NCI-H2081 (cell line): ENCODE results near the gene TUSC7.

Experiments
- DNase-seq, 2 experiments: peaks; one replicate each; lab custom pipeline; 2025; lab: John Stamatoyannopoulos, UW

The TUSC7 gene

DNA sequence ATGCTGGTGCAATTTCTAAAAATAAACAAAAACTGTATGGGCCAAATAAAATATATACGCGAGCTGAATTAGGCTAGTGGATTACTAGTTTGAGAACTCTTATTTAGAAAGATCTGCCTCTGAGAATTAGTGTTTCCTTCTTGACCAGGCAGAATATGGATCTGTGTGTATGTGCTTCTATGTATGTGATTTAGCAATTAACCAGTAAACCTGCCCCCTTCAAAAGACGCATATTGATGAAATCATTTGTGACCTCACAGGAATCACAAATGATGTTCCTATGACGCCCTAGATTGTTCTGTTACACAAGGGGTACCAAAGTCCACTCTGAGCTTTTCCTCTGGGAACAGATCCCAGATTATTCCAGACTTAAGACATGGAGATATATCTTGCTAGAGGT lies at the start of gene TUSC7:
Gene TUSC7, plus strand, starts transcription at position 301 of the 400 bp plus-strand sequence.
- no peak for DNase-seq

DNA sequence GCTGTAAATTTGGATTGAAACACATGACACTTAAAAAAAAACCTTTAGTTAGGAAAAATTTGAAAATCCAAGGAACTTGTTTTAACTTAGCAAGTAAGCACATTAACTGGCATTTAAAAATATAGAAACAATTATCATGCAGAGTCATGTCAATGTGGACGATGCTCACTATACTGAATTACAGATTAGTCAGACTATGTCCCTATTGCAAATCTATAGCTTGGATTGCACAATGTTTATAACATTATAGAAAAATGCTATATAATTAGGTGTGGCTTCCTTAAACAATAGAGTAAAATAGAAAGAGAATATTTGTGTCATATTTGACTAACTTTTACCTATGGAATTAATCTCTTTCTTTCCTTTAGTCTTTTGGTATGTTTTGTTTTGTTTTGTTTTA lies 48.4 kb upstream of the TUSC7 start:
- no peak for DNase-seq

DNA sequence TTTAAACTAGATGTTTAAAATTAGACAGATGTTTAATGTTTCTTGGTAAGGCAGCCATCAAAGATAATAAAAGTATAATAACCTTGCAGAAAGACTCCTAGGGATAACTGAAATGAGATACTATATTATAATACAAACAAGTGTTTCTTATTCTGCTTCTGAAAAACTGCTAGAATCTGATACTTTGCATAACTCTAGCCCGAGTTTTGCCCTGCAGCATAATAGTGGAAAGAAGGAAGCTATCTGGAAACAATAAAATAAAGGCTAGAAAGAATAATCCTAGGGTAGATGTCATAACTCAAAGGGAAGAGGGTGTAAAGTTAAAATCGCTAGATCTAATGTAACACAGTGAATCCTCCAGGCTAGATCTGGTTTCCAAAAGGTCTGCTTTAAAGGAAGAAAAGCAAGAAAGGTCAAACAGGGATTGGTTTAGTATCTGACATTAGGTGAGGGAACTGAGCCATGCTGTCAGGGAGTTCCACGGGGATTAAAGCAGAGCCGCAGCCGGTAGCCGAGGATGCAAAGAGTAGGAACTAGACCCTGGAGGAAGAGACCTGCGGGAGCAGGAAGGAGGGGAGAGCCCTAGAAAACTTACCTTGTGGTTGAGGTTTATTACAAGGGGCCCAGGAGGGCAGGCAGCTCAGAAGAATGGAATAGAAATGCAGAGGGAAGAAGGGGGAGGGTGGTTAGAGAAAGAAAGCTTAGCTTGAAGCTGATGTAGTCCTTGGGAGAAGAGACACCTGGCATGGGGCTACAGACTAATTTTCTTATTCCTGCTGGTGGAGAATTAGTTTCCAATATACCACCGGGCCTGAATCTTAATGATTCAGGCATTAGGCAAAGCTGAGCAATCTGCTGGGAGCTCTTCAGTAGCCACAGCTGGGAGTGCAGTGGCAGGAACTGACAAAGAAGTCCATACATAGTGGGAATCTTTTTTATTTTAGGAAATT lies 46.1 kb upstream of the TUSC7 start:
- DNase-seq: no peak

DNA sequence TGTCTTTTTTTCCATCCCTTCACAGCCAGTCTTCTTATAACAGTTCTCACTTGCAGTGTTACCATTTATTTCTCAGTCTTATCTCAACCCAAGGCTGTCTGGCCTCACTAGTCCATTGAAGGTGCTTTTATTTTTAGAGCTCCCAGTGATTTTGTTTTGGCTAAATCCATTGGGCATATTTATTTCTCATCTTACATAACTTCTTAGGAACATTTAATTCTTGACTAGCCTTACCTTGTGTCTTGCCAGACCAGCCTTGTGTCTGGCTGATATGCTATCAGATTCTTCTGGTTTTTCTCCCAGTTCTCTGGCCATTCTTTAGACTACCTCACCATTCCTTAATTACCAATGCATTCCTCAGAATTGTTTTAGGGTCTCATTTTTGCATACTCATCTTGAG lies 42.3 kb upstream of the TUSC7 start:
- DNase-seq: no peak

DNA sequence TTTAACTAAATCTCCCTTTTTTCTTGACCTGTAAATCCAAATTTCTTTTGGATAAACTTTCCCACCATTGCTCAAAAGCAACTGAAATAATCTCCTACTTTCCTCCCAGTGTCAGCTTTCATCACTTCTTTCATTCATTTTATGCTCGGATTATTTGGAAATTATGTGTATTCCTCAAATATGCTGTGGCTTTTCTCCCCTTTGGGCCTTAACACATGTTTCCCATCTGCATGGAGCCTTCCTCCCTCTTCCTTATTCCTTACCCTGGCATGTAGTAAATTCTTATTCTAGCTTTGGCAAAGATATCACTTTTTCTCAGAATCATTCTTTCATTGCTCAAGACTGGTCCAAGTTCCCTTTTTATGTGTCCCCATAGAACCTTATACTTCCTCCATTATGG lies 41.8 kb upstream of the TUSC7 start:
- DNase-seq: no peak

DNA sequence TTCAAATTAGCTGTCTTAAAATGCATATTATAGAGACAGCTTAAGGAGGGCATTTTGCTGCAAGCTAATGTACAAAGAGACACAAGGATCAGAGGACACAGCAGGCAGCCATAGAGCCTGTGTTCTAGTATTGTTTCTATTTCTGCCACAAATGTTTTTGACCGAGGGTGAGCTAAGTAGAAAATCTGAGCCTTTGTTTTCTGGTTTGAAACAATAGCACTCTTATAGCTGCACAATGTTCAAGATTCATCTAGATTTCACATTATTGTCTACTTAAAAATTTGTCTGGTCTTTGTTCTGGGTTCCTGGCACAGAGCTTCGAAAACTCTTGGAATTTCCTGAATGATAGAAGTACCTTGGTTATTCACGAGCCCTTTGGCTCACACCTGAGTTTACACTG lies 40.0 kb upstream of the TUSC7 start:
- DNase-seq: no peak

DNA sequence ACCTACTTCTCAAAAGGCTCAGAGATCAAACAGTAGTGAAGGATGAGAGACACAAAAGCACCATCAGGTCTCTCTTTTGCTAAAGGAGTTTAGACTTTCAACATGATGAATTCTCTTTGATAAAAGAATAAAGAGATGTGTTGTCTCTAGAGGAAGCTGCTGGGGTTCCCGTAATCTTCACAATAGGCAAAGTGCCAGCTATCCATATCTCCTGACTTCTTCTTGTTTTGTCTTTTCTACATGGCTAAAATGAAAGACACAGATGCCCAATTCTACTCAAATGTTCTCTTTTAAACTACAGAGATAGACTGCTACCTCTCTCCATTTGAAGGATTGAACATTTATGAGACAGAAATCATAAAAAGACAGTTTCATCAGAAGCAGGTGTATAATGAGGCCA lies 38.4 kb upstream of the TUSC7 start:
- no peak for DNase-seq

DNA sequence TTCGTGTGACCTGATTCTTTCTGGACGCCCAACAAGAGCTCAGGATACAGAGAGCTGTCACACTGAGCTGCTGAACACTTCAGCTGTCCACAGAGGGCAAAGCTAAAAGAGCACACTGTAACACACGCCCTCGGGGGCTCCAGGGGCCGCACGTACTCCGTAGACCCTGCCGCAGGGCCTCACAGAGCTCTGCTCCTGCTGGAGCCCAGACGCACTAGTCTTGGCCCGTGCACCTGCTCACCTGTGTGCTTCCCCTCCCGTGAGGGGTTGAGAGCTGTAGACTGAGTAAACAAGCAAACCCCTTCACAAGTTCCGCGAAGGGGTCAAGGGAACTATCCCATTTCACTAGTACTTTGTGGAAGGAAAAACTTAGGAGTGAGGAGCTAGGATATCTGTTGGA lies 30.7 kb upstream of the TUSC7 start:
- DNase-seq: no peak

DNA sequence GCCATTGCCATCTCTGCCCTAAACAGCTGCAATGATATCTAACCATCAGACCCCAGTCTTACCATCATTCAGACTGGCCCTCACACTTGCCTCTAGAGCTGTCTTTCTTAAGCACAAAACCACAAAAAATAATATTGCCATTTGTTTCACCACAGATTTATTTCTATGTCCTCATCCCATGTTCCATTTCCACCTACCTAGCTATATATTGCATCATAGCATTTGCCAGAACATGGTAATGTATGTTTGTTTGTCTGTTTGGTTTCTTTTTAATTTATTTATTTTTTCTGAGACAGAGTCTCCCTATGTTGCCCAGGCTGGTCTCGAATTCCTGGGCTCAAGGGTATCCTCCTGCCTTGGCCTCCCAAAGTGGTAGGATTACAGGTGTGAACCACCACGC lies 18.5 kb upstream of the TUSC7 start:
- no peak for DNase-seq

DNA sequence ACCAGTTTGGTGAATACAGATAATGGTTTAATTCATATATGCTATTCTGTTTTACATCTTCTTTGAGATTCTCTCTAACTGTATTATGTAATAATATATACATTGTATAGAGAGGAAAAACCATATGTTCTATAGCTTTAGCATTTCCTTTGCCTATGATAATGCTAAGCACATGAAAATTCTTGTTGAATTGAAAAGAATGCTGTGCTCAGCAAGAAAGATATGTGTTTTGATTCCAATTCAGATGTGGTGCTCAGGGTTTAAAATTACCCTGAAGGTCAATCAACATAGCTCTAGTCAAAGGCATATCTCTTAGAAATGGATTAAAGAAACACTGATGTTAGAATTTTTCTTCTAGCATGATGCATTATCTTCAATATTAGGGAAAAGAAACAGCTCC lies 8.5 kb upstream of the TUSC7 start:
- DNase-seq: no peak

DNA sequence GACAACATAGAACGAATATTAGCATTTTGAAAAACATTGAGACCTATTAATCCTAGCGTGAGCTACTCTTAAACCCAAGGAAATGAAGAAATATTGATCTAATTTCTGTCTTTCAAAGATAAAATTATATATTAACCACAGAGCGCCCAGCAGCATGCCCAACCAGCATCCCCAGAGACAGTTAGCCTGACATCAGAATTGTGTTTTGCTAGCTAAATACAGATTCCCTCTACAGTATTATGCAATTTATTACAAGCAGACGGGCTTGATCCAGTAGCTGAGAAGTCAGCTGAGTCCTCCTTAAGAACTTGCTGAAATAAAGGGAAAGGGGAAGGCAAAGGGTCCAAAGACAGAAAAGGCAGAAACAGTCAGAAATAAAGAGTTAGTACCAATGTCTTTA lies 7.2 kb upstream of the TUSC7 start:
- DNase-seq: no peak

DNA sequence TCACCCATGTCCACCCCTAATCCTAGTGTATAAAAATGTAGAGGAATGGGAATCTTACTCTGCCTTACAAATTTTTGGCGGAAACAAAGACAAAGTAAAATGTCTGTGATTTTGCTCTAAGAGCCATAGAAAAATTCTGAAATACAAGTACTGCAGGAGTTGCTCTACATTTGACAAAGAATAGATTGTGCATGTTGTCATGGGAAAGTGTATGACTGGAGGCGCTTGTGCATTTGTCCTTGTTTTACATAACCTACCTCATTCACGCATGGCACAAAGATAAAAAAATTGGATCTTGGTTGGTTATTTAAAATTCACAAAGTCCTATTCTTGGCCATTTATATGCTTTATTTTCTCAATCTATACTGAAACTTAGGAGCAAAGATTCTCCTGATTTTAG lies 2.0 kb upstream of the TUSC7 start:
- no peak for DNase-seq

DNA sequence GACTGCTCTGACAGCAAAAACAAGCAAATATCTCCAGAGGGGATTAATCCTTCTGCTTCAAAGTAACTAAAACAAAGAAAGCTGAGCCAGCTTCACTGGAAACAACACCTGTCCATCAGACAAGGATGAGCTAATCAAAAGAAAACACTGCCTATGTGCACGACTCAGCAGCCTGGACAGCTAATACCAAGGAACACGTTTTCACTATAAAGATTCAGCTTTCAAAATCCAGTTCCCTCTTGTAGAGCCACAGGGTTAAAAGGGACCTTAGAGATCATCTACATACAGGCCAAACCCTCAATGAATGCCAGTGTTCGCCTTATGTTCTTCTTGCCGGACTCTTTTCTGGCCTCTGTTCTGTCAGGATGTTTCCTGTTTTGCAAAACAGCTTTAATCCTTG lies 6.9 kb downstream of the TUSC7 start:
- DNase-seq: no peak

DNA sequence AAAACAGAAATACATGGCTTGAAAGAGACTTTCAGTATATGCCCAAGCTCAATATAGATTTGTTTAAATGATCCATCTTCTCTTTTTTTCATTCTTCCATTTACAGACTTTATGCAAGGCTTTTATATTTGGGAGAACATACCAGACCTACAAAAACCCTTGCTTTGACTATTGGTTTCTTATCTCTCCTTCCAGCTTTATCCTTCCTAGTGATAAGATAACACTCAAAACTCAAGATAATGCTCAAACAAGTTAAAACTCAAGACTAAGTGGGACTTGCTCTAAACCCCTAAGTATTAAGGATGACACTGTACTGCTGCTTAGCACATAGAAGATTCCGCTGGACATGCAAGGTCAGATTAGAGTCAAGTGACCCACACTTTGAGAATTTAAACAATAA lies 8.0 kb downstream of the TUSC7 start:
- no peak for DNase-seq

DNA sequence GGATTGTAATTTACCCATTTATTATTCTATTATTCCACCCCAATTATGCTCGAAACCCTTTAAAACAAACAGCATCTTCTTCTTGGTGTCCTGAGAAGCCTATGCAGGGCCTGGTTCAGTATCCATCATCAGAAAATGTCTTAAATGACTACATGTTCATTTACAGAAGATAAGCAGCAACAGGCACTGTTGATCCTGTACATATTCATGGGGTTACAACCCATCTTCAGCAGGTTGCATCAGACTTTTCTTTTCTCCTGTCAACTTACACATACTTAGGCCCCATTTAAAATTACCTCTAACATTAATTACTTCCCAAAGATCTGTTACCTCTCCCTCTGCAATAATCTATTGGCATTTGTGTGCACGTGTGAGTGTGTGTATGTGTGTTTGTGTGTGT lies 18.9 kb downstream of the TUSC7 start:
- no peak for DNase-seq

DNA sequence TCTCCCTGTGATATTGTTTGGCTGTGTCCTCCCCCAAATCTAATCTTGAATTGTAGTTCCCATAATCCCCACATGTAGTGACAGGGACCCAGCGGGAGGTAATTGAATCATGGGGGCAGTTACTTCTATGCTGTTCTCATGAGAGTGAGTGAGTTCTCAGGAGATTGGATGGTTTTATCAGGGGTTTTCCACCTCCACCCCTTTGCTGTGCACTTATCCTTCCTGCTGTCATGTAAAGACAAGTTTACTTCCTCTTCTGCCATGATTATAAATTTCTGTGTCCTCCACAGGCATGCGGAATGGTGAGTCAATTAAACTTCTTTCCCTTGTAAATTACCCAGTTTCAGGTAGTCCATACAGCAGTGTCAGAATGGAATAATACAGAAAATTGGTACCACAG lies 24.7 kb downstream of the TUSC7 start:
- DNase-seq: no peak

DNA sequence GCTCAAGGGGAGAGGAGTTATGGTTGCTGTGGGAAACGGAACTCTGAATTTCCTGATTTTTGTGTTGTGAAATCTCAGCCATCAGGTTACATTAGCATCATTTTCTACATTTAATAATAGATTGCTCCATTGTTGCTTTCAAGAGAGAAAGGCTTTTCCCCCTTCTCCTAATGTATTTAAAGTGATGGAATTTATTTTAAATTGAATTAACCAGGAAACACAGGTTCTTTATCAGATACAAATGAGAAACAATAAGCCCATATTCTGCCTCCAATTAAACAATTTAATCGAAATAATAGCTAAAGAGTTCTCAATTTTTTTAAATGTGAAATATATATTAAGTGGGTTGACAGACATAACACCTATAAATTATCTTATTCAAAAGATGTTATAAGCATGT lies 30.1 kb downstream of the TUSC7 start:
- no peak for DNase-seq

DNA sequence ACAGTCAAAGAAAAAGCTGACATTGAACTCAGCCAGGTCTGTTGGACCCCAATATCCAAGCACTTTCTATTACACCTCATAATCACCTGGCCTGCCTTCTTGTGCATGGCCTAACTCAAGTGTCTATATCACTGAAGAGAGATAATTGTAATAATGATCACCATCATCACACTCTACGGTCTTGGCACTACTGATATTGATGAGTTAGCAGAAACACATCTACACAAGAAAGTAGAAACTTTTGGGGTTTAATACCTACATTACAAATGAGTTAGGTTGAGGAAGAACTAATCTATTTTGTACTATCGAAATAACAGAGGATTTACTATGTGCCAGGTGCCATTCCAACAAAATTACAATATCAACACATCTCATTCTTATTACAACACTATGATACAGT lies 30.7 kb downstream of the TUSC7 start:
- DNase-seq: no peak

DNA sequence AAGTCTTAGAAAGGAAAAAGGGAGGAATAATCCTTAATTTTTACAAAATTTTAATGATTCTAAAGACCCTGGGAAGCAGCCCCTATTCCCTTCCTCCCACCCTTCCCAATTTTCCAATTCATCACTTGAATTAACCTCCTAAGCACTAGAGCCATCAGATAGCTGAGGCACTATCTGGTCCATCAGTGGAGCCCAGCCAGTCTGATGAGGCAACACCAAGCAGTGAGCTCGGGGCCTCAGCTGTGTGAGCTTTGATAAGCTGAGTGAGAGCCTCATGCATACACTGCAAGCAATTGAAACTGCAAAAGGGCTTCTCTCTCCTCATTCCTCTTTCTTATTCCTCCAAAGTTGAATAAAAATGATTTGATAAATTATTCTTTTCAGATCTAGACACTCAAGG lies 31.9 kb downstream of the TUSC7 start:
- no peak for DNase-seq

DNA sequence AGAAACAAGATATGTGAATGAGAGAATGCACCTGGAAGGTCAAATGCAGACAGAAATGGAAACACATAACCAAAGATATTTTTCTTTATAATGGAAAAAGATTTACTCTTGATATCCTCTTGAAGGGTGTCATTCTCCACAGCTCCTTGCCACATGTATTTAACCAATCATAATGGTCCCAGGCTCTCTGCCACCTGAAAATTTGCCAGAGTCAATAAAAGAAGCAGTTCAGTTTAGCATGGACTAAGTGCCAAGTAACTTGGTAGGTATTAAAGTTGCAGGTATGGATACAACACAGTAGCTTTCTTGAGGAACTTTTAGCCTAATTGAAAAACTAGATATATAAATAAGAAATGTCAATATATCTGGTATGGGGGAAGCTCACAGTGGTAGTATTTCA lies 33.5 kb downstream of the TUSC7 start:
- no peak for DNase-seq

DNA sequence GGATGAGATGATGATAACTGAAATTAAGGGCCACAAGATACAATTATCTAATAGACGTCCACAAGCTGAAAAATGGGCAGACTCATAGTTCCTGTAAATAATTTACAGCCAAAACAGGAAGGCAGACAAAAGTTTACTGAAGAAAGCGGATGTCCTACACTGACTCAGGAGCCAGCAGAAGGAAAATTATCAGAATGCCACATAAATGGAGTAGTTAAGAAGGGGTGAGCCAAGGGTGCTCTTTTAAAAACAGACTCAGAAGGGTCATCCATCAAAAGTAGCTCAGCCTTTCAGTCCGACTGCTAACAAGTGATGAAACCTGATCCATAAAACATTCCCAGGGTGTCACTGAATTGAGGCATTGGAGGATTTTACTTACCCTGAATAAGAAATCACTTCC lies 39.8 kb downstream of the TUSC7 start:
- DNase-seq: no peak

DNA sequence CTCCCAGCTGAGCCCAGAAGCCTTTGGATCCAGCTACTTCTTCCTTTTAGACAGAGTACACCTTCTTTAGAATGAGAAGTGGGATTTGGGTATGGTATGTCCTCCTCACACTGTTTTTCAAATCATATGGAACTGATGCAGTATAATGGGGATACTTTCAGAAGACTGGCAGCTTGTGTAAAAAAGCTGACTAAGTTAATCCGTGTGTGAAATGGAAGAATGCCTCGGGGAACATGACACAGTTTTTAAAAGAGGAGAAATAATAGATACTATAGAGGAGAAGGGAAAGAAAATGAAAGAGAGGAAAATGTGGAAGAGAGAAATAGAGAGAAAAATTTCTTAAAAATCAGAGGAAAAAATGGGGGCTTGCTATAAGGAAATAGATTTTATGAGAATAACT lies 47.7 kb downstream of the TUSC7 start:
- DNase-seq: no peak

DNA sequence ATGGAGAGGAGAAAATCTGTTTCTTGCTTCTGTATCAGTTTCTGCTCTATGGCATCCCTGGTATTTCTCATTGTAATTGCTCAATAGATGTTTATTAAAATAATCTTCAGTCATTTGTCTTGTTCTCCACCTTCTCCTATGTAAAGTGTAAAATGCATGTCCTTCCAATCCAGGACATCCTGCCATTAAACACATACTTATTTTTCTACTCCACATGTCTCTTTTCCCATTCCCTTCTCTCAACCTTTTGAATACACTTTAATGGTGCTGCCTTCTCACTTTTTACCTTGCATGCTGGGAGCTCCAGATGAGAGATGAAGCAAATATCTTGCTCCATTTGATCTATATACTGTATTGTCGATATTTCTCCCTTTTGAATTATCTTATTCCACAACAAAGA lies 49.7 kb downstream of the TUSC7 start:
- DNase-seq: no peak
